Pancreas (tissue), 10 donors: Measurements from ENCODE around the gene SPAG16. TPM values are rescaled to one million over a fixed set of nuclear protein-coding genes. Genes with fewer than 3 reads are reported as not detected.
"Not testable (repeated sequence)": the region's sequence is repeated elsewhere in the genome, so short reads cannot be mapped to it uniquely, and the experiment has no call there.

Source experiments
- ATAC-seq, 4 donors: fragments of 200-7000 bp; cut with Tn5 transposase; one replicate each; pipeline versions ENCODE4 v1.8.0 to v1.9.1; 2020; ENCODE audit warnings: mild to moderate bottlenecking in 4 of 4, moderate library complexity in 4 of 4
- DNase-seq, 6 donors: peaks; one replicate each; pipeline ENCODE4 v3.0.0-alpha.2; 2020
- FAIRE-seq: peaks from 2 replicates; lab custom pipeline; 2012; peaks lifted over from hg19 to GRCh38; lab: Jason Lieb, UNC
- H3K27ac ChIP-seq, 4 donors: fragments of 200-600 bp; sonication (generic); 1 replicate in 3 of 4; 2 replicates in 1 of 4; pipeline versions ENCODE4 v1.5.0 to v1.8.0; 2020
- H3K27me3 ChIP-seq, 4 donors: fragments of 200-600 bp; one replicate each; pipeline ENCODE4 v1.8.0; 2021
- H3K36me3 ChIP-seq, 3 donors: fragments of 200-600 bp; sonication (generic) in 1 of 3; one replicate each; pipeline versions ENCODE4 v1.5.0 to v1.8.0; 2020 to 2021
- H3K4me1 ChIP-seq, 3 donors: fragments of 200-600 bp; one replicate each; pipeline ENCODE4 v1.8.0; 2021
- H3K4me3 ChIP-seq, 4 donors: fragments of 200-600 bp; sonication (generic) in 2 of 4; one replicate each; pipeline versions ENCODE4 v1.5.0 to v1.8.0; 2020 to 2021
- H3K9me3 ChIP-seq, 4 donors: fragments of 200-600 bp; one replicate each; pipeline ENCODE4 v1.8.0; 2021
- CTCF ChIP-seq, 4 donors: fragments of 200-600 bp; sonication (generic) in 3 of 4; IDR thresholded peaks; one replicate each; pipeline versions ENCODE4 v1.5.0 to v1.8.0; 2021; ENCODE audit warnings: antibody characterized with exemption in 4 of 4
- WGBS, 2 donors: extraction: QIAGEN DNeasy Blood & Tissue Kit; methylation state at CpG; one replicate each; pipeline ENCODE4 v1.1.7; 2013; 5-methylcytosine and 5-hydroxymethylcytosine counted together
- intact Hi-C, 3 donors: fragments of 100-400 bp; cut with DNase I; formaldehyde crosslinking; loops; one replicate each; pipeline versions ENCODE4 v1.11.1 to v1.14.2; 2022
- polyA plus RNA-seq, 2 donors: library from polyadenylated mRNA; stranded (reverse); fragments of 200-250 nt; gene quantifications; one replicate each; pipeline ENCODE4 v1.2.3, GENCODE V29; 2013
- total RNA-seq, 6 donors: library from RNA; stranded (reverse); fragmentation: NEBNext Ultra II Directional in 4 of 6; extraction: Animal tissue kit (Norgen Biotek cat#: 25700) in 4 of 6; gene quantifications; one replicate each; pipeline versions ENCODE4 v1.2.1 to v1.2.4, GENCODE V29; 2021 to 2023
- donor health status: healthy with polysubstance abuse.
- donor health status: DM: no; HTN: no; CAD: no; lungs with moderate emphysema.
- donor health status: DM: no; HTN: no; CAD: no.
- donor health status: control.
- donor health status: control.
- donor health status: Bipolar disorder and iron deficiency.
- donor health status: DM: yes; HTN: yes; CAD: no.
- donor health status: DM: no; HTN: no; CAD: no.
- donor health status: DM: no; HTN: no; CAD: no.
- donor health status: DM: yes; HTN: yes; CAD: no.

Gene SPAG16
- total and polyA plus RNA-seq, 8 donors = 9.7 to 25.7 (median 11.7) TPM

GRCh38 chr2:213689585-213689984 is 405.3 kb downstream of the SPAG16 start:
- no peaks in the 10 kb centered on the region for H3K36me3 ChIP-seq
- H3K27ac ChIP-seq = no peak overlapping the region
- FAIRE-seq (no peak), ATAC-seq (no peak), DNase-seq (no peak)
- H3K9me3 ChIP-seq = no peaks in the 10 kb centered on the region
- intact Hi-C loops = no loop called here
- no peaks in the 10 kb centered on the region for H3K4me1 ChIP-seq
- H3K4me3 ChIP-seq = no peak overlapping the region
- H3K27me3 ChIP-seq = no peaks in the 10 kb centered on the region
- WGBS, 2 donors = 20 to 39% methylated on average over 1 of the region's 1 CpG
- no peak for TF ChIP-seq CTCF (IDR thresholded peaks at IDR 0.05)

DNA sequence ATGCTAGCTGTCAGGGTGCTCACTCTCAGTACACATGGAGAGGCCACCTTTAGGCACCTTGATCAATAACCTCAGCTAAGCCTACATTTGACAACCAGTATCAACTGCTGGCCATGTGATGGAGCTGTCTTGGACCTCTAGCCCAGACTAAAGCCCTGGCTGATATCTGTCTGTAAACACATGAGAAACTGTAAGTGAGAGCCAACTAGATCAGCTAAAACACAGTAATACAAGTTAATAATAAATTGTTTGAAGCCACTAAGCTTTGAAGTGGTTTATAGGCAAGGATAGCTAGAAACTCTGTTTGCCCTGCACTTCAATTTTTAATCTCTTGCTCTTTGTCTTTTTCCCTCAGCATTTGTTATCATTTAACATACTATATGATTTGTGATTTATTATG is 407.1 kb downstream of the SPAG16 start:
- no peak for TF ChIP-seq CTCF (IDR thresholded peaks at IDR 0.05)
- no peak overlapping the region for H3K27ac ChIP-seq
- no peak for DNase-seq
- intact Hi-C loops = no loop called here
- H3K4me1 ChIP-seq = no peaks in the 10 kb centered on the region
- no peaks in the 10 kb centered on the region for H3K9me3 ChIP-seq
- FAIRE-seq = no peak
- no peak overlapping the region for H3K4me3 ChIP-seq
- ATAC-seq = no peak
- no peaks in the 10 kb centered on the region for H3K36me3 ChIP-seq
- H3K27me3 ChIP-seq = no peaks in the 10 kb centered on the region

DNA sequence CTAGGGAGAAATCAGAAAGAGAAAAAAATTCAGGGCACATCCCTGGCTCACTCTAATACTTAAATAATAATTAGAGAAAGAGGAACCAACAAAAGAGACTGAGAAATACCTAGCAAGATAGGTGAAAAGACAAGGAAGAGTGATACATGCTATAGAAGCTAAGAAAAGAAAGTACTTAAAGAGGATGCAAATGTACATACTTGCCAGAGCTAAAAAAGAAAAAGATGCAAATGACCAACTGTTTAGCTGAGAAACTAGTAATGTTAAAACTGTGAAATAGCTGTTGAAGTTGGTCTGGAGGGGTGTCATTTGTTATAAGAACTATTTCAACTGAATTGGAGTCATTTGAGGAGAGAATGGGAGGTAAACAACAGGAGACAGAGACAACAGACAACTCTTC is 412.2 kb downstream of the SPAG16 start:
- intact Hi-C loops = no loop called here
- H3K36me3 ChIP-seq = no peaks in the 10 kb centered on the region
- FAIRE-seq = no peak

GRCh38 chr2:213701365-213701764 is 417.1 kb downstream of the SPAG16 start:
- intact Hi-C loops, H3K4me3 ChIP-seq, H3K27ac ChIP-seq, H3K36me3 ChIP-seq, H3K9me3 ChIP-seq, FAIRE-seq, H3K4me1 ChIP-seq, H3K27me3 ChIP-seq, ATAC-seq: not testable (repeated sequence)
- DNase-seq = peak in 1 of 6 donors; percentile 57
- 86 to 93% methylated on average over 18 of the region's 18 CpGs for WGBS, 2 donors

More for the DNA sequence above, 412.2 kb downstream of the SPAG16 start:
- TF ChIP-seq CTCF (IDR thresholded peaks at IDR 0.05) = no peak
- no peak for ATAC-seq
- Histone ChIP-seq H3K27me3 (no peaks in the 10 kb centered on the region), H3K4me1 (no peaks in the 10 kb centered on the region), H3K27ac (no peak overlapping the region), H3K4me3 (no peak overlapping the region), H3K9me3 (no peaks in the 10 kb centered on the region)
- DNase-seq = no peak

- 68 to 76% methylated on average over 6 of the region's 6 CpGs for WGBS, 2 donors
- no peaks in the 10 kb centered on the region for H3K4me1 ChIP-seq
- H3K27me3 ChIP-seq = no peaks in the 10 kb centered on the region
- intact Hi-C loops = no loop called here
- no peaks in the 10 kb centered on the region for H3K9me3 ChIP-seq
- no peak for DNase-seq
- FAIRE-seq = no peak
- H3K4me3 ChIP-seq = no peak overlapping the region
- H3K36me3 ChIP-seq = no peaks in the 10 kb centered on the region
- no peak overlapping the region for H3K27ac ChIP-seq
- TF ChIP-seq CTCF (IDR thresholded peaks at IDR 0.05) = no peak
- ATAC-seq = no peak
These were observed 419.3 kb downstream of the SPAG16 start for GRCh38 chr2:213703406-213704098.
